VCaP (cell line): ENCODE results near the gene HES6.

Experiments used
- H3K27ac ChIP-seq: fragments of 450-650 bp; 2 replicates; pipeline ENCODE4 v1.5.1; 2017
- TF ChIP-seq, protein P1 (sequence below): fragments of 450-650 bp; conservative IDR thresholded peaks from 2 replicates; pipeline ENCODE4 v1.5.1; 2017; ENCODE audit warnings: mild to moderate bottlenecking, moderate library complexity

HES6 gene

DNA sequence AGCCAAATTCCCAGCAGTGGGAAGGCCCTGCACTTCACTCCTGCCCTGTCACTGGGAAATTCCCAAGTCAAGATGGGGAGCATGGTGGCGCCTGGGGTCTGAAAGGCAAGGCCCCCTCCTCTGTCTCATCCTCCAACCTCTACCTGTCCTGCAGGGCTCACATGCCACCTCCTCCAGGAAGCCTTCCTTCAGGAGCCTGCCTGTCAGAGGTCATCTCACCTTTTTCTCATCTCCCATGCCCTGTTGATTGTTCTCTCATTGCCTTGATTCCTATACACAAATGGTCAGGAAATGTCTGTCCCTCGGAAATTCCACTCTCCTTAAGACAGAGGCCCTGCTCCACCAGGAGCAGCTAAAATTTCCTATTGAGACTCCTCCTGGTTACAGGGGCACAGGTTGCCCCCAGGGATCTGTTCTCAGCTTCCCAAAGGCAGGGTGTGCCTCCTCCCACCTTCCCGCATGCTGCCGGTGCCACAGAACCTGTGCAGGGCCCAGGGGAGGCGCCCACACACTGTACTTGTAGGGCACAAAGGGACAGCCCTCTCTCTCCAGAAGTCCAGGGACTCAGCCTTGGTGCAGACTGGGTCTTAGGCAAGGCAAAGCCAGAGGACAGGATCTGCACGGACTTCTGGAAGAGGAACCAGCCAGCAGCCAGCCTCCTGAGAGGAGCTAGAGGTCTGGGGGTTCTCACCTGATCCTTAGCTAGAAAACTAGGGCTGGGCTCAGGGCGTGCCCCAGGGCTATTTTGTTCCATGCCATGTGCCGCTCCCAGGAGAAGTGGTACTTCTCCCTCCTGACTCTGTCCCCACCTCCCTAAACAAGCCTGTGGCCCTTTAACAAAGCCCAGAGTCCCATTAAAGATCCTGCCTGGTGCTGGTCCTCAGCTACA lies 12.9 kb downstream of the HES6 start:
- TF ChIP-seq, protein P1, sequence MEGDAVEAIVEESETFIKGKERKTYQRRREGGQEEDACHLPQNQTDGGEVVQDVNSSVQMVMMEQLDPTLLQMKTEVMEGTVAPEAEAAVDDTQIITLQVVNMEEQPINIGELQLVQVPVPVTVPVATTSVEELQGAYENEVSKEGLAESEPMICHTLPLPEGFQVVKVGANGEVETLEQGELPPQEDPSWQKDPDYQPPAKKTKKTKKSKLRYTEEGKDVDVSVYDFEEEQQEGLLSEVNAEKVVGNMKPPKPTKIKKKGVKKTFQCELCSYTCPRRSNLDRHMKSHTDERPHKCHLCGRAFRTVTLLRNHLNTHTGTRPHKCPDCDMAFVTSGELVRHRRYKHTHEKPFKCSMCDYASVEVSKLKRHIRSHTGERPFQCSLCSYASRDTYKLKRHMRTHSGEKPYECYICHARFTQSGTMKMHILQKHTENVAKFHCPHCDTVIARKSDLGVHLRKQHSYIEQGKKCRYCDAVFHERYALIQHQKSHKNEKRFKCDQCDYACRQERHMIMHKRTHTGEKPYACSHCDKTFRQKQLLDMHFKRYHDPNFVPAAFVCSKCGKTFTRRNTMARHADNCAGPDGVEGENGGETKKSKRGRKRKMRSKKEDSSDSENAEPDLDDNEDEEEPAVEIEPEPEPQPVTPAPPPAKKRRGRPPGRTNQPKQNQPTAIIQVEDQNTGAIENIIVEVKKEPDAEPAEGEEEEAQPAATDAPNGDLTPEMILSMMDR, result no peak

DNA sequence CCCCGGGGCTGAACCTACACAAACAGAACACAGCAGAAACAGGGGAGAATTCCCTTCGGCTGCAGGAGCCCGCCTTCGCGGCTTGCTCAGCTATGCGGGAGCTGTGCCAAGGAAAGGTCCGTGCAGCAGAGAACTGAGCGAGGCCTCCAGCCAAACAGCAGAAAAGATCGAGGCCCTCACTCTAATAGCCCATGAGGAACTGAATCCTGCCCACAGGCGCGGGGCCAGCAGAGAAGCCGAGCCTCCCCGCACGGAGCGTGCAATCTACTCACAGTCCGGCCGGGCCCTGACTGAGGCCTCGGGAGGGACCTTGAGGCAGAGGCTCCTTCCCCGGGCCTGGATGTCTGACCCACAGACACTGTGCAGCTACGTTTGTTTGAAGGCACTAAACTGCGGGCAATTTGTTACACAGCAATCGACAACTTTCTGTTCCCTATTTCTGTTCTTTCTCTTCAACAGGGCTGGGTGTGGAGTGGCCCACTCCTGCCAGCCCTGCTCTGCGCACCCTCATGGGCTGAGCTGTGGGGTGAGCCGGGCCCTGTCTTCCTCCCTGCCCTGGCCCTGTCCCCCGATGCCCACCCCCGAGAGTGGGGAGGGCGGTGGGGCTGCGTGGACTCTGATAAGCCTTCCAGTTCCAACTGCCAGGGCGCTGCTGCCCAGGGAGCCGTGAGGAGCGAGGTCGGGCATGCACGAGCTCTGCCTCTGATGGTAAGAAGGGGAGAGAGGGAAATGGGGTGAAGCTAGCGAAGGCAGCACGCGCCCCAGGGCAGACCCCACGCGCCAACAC lies 13.7 kb downstream of the HES6 start:
- TF ChIP-seq, protein P1, result no peak
- no peak overlapping the region; the same call in 1 of the 2 replicates for H3K27ac ChIP-seq

More for the DNA sequence above, 12.9 kb downstream of the HES6 start:
- no peak overlapping the region for H3K27ac ChIP-seq

DNA sequence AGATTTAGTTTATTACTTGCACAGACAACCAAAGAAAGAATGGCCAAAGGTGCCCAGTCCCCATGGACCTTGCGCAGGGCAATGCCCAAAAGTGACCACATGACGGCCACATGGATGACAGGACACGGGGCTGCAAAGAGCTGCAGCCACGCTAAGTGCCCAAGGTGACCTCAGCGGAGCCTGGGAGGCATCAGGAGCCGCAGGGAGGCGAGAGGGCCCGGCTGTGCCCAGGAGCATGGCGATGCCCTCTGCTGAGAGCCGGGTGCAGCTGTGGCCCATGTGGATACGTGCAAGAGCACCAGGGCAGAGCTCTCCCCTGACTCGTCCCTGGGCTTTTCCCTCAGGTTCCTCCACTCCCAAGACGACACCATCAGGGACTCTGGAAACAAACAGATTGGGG lies 14.7 kb downstream of the HES6 start:
- no peak overlapping the region for H3K27ac ChIP-seq
- TF ChIP-seq, protein P1, result no peak

DNA sequence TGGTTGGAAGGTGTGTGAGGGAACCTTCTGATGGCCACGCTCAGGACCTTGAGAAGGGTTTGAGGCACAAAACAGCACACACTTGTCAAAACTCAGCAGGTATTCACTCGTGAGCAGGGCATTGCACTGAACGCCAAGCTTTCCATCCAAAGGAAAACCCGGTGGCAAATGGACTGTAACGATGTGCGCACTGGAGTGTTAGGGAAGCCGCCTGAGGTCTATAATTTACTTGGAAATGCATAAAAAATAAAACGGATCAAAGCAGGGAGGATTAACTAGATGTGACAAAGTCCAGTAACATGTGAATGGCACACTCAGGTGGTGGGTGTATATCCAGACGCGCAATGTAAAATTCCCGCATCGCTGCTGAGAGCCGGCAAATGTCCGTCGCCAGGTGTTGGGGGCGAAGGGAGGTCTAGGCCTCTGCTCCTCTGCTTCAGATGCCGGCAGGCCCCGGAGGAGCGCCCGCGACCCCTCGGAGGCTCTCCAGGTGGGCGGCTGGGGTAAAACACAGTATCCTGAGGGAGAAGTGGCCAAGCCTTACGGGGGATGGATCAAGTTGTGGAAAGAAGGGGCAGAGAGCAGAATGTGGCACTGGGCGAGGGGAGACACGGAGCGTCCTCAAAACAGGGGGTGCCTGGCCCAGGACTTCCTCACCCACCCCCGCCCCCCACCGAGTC lies 15.3 kb downstream of the HES6 start:
- no peak overlapping the region for H3K27ac ChIP-seq
- TF ChIP-seq, protein P1, result no peak

DNA sequence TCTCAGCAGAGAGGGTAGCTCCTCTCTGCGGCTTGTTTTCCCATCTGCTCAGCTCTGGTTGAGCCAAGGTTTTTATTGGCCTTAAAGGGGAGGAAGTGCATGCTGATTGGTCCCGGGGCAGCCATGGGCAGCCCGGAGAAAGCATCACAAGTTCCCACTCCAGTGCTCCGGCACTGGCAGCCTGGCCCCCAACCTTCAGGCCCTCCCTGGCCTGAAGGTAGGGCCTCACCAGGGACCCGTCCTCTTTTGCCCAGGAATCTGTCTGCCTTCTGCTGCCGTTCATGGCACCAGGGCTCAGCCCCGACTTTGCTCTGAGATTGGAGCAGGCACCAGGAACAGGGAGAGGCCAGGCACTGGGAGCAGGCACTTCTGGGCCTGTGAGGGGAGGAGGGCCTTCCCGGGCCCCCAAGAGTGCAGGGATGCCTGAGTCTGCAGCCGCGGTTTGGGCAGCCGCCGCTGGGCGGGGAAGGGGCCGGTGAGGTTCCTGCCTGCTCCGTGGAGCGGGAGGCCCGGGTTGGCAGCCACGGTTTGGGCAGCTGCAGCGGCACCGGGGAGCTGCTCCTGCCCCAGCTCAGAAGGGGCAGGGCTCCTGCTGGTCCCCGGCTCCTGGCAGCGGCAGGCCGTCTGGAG lies 18.8 kb downstream of the HES6 start:
- no peak overlapping the region for H3K27ac ChIP-seq
- TF ChIP-seq, protein P1, result no peak

DNA sequence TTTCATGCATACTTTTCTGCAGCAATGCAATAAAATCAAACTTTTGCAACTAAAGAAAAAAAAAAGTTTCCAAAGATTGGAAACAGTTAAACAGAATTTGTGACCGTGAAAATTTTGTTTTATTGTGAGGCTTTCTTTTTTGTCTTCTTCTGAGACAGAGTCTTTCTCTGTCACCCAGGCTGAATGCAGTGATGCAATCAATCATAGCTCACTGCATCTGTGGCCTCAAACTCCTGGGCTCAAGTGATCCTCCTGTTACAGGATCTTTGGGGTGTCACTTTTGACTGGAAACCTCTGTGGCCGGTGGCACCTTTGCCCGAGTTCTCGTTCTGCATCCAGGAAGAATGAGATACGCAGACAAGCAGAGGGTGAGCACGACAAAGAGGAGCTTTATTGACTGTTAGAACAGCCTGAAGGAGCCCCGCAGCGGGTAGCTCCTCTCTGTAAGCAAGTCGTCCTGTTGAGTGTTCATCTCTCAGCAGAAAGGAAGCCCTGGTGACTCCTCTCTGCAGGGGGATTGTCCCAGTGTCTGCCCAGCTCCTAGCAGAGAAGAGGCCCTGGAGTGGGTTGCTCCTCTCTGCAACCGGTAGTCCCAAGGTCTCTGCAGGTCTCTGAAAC lies 19.5 kb downstream of the HES6 start:
- H3K27ac ChIP-seq, result no peak overlapping the region
- TF ChIP-seq, protein P1, result no peak
